CD8-positive, alpha-beta memory T cell (primary cell): ENCODE results near the gene HYAL2. TPM values are rescaled to one million over a fixed set of nuclear protein-coding genes. Genes with fewer than 3 reads are reported as not detected.

Source experiments
- CTCF ChIA-PET: fragments of 350-600 bp; sonication (Branson Sonifier 250); formaldehyde crosslinking; loops from one replicate; lab custom pipeline; 2021; ENCODE audit warnings: antibody characterized with exemption; lab: Charles Lee
- POLR2A ChIA-PET: fragments of 350-600 bp; sonication (Branson Sonifier 250); formaldehyde crosslinking; loops from one replicate; lab custom pipeline; 2021; ENCODE audit warnings: antibody characterized with exemption; lab: Charles Lee
- DNase-seq, 5 donors: peaks; one replicate each; pipeline versions ENCODE4 v3.0.0 to v3.0.0-alpha.2; 2020 to 2022; ENCODE audit warnings: mixed read lengths in 1 of 5
- H3K27ac ChIP-seq: one replicate; pipeline ENCODE4 v1.7.0; 2013; ENCODE audit warnings: low read depth, mild to moderate bottlenecking, low read length, moderate library complexity
- H3K27me3 ChIP-seq: 2 replicates; pipeline ENCODE4 v1.7.0; 2013; ENCODE audit warnings: low read length, mild to moderate bottlenecking; ENCODE audit not compliant: insufficient read depth, poor library complexity, severe bottlenecking
- H3K36me3 ChIP-seq: 2 replicates; pipeline ENCODE4 v1.7.0; 2013; ENCODE audit warnings: mild to moderate bottlenecking, low read length, moderate library complexity; ENCODE audit not compliant: insufficient read depth
- H3K4me1 ChIP-seq: 2 replicates; pipeline ENCODE4 v1.7.0; 2013; ENCODE audit warnings: mild to moderate bottlenecking, low read length, moderate library complexity; ENCODE audit not compliant: insufficient read depth
- H3K4me3 ChIP-seq: 2 replicates; pipeline ENCODE4 v1.7.0; 2013; ENCODE audit warnings: mild to moderate bottlenecking, low read length
- H3K9me3 ChIP-seq: 2 replicates; pipeline ENCODE4 v1.7.0; 2013; ENCODE audit warnings: mild to moderate bottlenecking, low read length
- H3K27ac Mint-ChIP-seq, 8 donors: one replicate each; pipeline ENCODE4 v1.8.0; 2020 to 2021; ENCODE audit warnings: mixed read lengths in 8 of 8, mild to moderate bottlenecking in 6 of 8, inconsistent platforms in 3 of 8, moderate library complexity in 3 of 8
- H3K27me3 Mint-ChIP-seq, 2 donors: one replicate each; pipeline ENCODE4 v1.8.0; 2020 to 2021; ENCODE audit warnings: mixed read lengths in 2 of 2, mild to moderate bottlenecking in 1 of 2, moderate library complexity in 1 of 2
- H3K36me3 Mint-ChIP-seq, 3 donors: one replicate each; pipeline ENCODE4 v1.8.0; 2020 to 2021; ENCODE audit warnings: mixed read lengths in 3 of 3, inconsistent platforms in 1 of 3, mild to moderate bottlenecking in 1 of 3
- H3K4me1 Mint-ChIP-seq, 3 donors: one replicate each; pipeline ENCODE4 v1.8.0; 2020 to 2021; ENCODE audit warnings: mixed read lengths in 3 of 3, inconsistent platforms in 1 of 3, mild to moderate bottlenecking in 1 of 3
- H3K4me3 Mint-ChIP-seq, 7 donors: one replicate each; pipeline ENCODE4 v1.8.0; 2020 to 2021; ENCODE audit warnings: mixed read lengths in 7 of 7, mild to moderate bottlenecking in 6 of 7, moderate library complexity in 4 of 7, inconsistent platforms in 2 of 7
- H3K9me3 Mint-ChIP-seq, 5 donors: one replicate each; pipeline ENCODE4 v1.8.0; 2020 to 2022; ENCODE audit warnings: mixed read lengths in 5 of 5, mild to moderate bottlenecking in 3 of 5, moderate library complexity in 2 of 5, inconsistent platforms in 1 of 5
- polyA plus RNA-seq: library from polyadenylated mRNA; unstranded; fragments of 300-500 nt; fragmentation: Illumina TruSeq; gene quantifications from one replicate; pipeline ENCODE4 v1.2.3, GENCODE V29; 2021
- total RNA-seq, 2 experiments: library from RNA; stranded (reverse); gene quantifications; one replicate each; pipeline ENCODE4 v1.2.3, GENCODE V29; 2021

HYAL2 gene
- total and polyA plus RNA-seq, 3 experiments from 2014 or later, result 10.8 to 13.9 (median 13.7) TPM

DNA sequence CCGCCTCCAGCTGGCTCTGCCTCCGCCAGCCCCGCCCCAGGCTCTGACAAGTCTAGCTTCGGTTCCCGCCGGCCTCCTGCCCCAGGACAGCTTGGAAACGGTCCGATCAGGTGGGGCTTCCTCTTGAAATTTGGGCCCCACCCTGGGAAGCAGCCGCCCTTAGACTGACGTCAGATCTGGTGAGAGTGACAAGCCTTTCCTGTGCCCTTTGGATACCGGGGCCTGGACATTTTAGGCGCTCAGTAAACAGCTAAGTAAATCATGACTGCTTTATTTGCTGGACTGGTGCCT lies 23.0 kb downstream of the HYAL2 start:
- Mint-ChIP-seq H3K4me1 (peaks cover 21 to 51% (median 22%) of the 10 kb centered on the region in 3 donors), H3K27me3 (no peaks in the 10 kb centered on the region), H3K27ac (peak overlapping the region; percentile 97 to 100 (median 99)), H3K9me3 (no peaks in the 10 kb centered on the region), H3K4me3 (peak overlapping the region; percentile 93 to 98 (median 95)), H3K36me3 (peaks cover 0 to 14% (median 0%) of the 10 kb centered on the region in 3 donors)
- peak overlapping the region; percentile 68 for H3K4me3 ChIP-seq
- no peaks in the 10 kb centered on the region for H3K9me3 ChIP-seq
- CTCF ChIA-PET, result interaction anchor here (0.5 to 3.0 kb wide), 14 partner anchors 9 to 108 kb away, joined by 3 to 16 read pairs (median 8); partner anchors contain the start of genes CYB561D2, HYAL2 and NPRL2
- peaks cover 25% of the 10 kb centered on the region for H3K4me1 ChIP-seq
- H3K27ac ChIP-seq, result peak overlapping the region; percentile 96
- POLR2A ChIA-PET, result interaction anchor here (0.5 to 2.2 kb wide), 10 partner anchors 18 to 65 kb away, joined by 3 to 31 read pairs (median 6); partner anchors contain the start of genes CYB561D2, NPRL2, RASSF1 and TUSC2
- H3K36me3 ChIP-seq, result no peaks in the 10 kb centered on the region
- no peak for DNase-seq
- H3K27me3 ChIP-seq, result no peaks in the 10 kb centered on the region

DNA sequence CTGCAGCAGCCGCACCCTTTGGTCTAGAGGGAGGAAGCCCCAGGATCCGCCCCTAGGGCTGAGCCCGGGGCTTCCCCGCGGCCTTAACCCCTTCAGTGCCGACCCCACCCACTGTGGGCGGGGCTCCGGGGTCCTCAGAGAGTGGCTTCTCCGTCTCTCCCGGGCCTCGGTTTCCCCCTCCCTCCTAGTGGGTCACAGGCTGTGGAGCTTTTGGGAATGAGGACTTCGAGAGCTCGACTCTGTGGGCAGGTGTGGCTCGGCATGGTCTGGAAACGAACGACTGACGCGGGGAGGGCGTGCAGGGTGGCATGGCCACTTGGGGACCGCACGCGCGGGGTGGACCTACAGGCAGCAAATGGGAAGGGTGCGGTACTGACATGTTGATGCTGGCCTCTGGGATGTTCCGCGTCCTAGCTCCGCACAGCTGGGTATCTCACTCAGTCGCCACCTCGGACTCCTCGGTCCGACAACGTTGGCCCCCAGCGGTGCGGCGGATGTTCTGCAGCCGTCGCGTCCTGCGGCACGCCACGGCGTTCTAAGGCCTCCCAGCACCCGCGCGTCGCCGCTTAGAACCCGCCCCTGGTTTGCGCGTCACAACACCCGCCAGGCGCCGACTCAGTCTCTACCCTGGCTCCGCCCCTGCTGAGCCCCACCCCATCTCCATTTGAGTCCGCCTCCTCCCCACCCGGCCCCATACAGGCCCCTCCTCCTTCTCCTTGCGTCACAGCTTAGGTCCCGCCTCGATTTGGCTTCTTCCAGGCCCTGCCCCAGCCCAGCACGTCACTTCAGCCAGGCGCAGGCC lies 23.5 kb downstream of the HYAL2 start, which contains the start of the genes HYAL3 and NAA80:
TSS of gene HYAL3 (minus strand) at position 570 of the 802 bp plus-strand sequence. CDS start 3,803 bp downstream, outside the sequence.
TSS of gene NAA80 (minus strand) at position 570 of the 802 bp plus-strand sequence. CDS start 1,942 bp downstream, outside the sequence.
- H3K27ac ChIP-seq, result peak within 1 kb of the TSS; percentile 96
- Mint-ChIP-seq H3K36me3 (peaks cover 0 to 14% (median 0%) of the 10 kb centered on the region in 3 donors), H3K27me3 (no peaks in the 10 kb centered on the region), H3K4me3 (peak within 1 kb of the TSS; percentile 93 to 98 (median 95)), H3K27ac (peak within 1 kb of the TSS; percentile 97 to 100 (median 99)), H3K4me1 (peaks cover 21 to 50% (median 22%) of the 10 kb centered on the region in 3 donors), H3K9me3 (no peaks in the 10 kb centered on the region)
- no peaks in the 10 kb centered on the region for H3K9me3 ChIP-seq
- ChIA-PET CTCF (interaction anchor here (0.5 to 3.0 kb wide), 17 partner anchors 10 to 107 kb away, joined by 3 to 16 read pairs (median 5); partner anchors contain the start of genes CYB561D2, HYAL2 and NPRL2), POLR2A (interaction anchor here (0.5 to 2.2 kb wide), 14 partner anchors 18 to 1084 kb away, joined by 3 to 31 read pairs (median 4); partner anchors contain the start of genes CYB561D2, NPRL2, RASSF1 and TUSC2)
- H3K4me3 ChIP-seq, result peak within 1 kb of the TSS; percentile 89
- no peaks in the 10 kb centered on the region for H3K36me3 ChIP-seq
- peak; percentile 98 to 100 (median 99) for DNase-seq
- H3K4me1 ChIP-seq, result peaks cover 25% of the 10 kb centered on the region
- no peaks in the 10 kb centered on the region for H3K27me3 ChIP-seq

DNA sequence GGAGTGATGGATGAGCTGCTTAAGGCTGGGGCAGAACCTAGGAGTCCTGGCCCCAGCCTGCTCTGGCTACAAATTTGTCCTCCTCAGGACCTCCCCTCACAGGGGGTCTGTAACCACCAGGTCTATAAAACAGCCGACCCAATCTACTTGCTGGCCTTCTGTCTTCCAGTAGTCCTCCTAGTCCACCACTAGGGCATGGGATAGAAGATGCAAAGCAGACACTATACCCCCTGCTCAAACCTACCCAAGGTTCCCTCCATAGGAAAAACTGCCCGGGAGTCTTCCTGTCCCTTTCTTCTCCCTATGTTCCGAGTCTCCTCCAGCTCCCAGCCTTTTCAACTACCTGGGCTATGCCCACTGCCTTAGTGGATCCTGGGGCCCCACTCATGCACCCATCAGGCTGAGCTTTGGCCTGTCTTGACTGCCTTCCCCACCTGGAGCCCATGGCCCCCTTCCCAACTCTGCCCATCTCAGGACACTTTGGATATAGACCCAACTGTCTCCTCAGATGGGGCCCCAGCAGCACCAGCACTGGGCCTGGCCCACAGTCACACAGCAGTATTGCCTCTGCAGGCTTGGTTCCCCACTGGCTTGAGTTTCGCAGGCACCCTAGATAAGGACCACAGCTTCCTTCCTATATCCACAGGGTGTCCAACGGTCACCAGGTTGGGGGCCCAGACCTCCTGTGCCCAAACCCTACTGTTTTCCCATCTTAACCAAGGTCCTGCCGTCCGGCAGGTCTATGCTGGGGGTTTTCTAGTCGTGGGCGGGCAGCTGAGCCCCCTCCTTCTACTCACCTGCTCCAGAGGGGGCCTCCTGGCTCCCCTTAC lies 24.4 kb downstream of the HYAL2 start:
- Mint-ChIP-seq H3K4me1 (peaks cover 21 to 50% (median 22%) of the 10 kb centered on the region in 3 donors), H3K27me3 (no peaks in the 10 kb centered on the region), H3K36me3 (peaks cover 0 to 14% (median 0%) of the 10 kb centered on the region in 3 donors), H3K4me3 (peak overlapping the region; percentile 93 to 98 (median 95)), H3K27ac (peak overlapping the region; percentile 93 to 100 (median 99)), H3K9me3 (no peaks in the 10 kb centered on the region)
- Histone ChIP-seq H3K4me1 (peaks cover 25% of the 10 kb centered on the region), H3K36me3 (no peaks in the 10 kb centered on the region), H3K27me3 (no peaks in the 10 kb centered on the region), H3K9me3 (no peaks in the 10 kb centered on the region), H3K4me3 (peak overlapping the region; percentile 89), H3K27ac (peak overlapping the region; percentile 96)
- no peak for DNase-seq
- ChIA-PET POLR2A (interaction anchor here (0.9 to 2.2 kb wide), 6 partner anchors 19 to 61 kb away, joined by 4 to 31 read pairs (median 10); partner anchors contain the start of genes CYB561D2, NPRL2, RASSF1 and TUSC2), CTCF (interaction anchor here (0.9 to 3.0 kb wide), 14 partner anchors 14 to 106 kb away, joined by 3 to 16 read pairs (median 6); partner anchors contain the start of genes CYB561D2, HYAL2 and NPRL2)

DNA sequence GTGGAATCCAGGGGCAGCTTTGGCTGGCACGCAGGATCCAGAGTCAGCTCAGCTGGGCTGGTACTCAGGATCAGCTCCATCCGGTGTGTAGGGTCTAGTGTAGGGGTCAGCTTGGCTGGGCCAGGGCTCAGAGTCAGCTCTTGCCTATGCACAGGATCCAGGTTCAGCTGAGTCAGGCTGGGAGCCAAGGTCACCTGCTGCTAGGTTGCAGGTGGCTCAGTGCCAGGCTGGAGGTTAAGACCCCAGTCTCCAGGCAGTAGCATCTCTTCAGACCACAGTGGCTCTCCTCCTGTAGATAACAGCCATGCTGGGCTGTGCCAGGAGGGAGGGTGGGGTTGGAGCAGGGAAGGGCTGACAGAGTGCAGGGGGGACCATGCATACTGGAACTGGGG lies 25.2 kb downstream of the HYAL2 start:
- ChIA-PET POLR2A (no interaction called here), CTCF (interaction anchor here (0.9 to 3.0 kb wide), 5 partner anchors 13 to 52 kb away, joined by 3 to 13 read pairs (median 9); partner anchors contain the start of genes CYB561D2 and NPRL2)
- Histone ChIP-seq H3K9me3 (no peaks in the 10 kb centered on the region), H3K4me3 (no peak overlapping the region), H3K36me3 (no peaks in the 10 kb centered on the region), H3K27me3 (no peaks in the 10 kb centered on the region), H3K27ac (no peak overlapping the region), H3K4me1 (peaks cover 31% of the 10 kb centered on the region)
- H3K4me3 Mint-ChIP-seq, result peak overlapping the region in 5 of 7 donors; percentile 93 to 98 (median 95)
- peak overlapping the region in 7 of 8 donors; percentile 69 to 100 (median 99) for H3K27ac Mint-ChIP-seq
- H3K9me3 Mint-ChIP-seq, result no peaks in the 10 kb centered on the region
- peaks cover 0 to 15% (median 0%) of the 10 kb centered on the region in 3 donors for H3K36me3 Mint-ChIP-seq
- peaks cover 28 to 57% (median 29%) of the 10 kb centered on the region in 3 donors for H3K4me1 Mint-ChIP-seq
- H3K27me3 Mint-ChIP-seq, result no peaks in the 10 kb centered on the region
- no peak for DNase-seq

DNA sequence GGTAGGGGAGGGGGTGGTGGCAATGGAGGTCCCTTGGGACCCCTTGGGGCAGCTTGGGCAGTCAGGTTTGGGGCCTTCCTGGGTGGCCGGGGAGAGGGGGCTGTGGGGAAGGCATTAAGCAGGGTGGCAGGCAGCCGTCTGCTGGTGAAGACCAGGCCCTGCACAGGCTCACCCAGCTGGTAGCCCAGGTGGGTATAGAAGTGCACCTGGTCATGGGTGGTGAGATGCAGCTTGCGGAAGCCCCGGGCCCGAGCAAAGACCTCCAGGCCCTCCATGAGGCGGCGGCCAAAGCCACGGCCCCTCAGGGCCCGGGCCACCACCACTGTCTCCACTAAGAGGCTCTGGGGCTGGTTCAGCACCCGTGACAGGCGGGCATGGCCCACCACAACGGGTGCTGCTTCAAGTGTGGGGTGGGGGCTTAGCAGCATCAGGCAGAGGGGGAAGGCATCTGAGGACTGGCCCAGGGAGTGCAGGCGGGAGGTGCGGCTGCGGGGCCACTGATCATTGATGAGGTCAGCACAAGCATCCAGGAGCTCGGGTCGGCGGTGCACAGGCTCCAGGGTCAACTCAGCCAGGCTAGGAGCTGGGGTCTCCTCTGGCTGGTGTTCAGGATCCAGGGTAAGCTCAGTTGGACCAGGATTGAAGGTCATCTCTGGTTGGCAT lies 25.7 kb downstream of the HYAL2 start:
- Histone ChIP-seq H3K27ac (no peak overlapping the region), H3K9me3 (no peaks in the 10 kb centered on the region), H3K4me3 (no peak overlapping the region), H3K27me3 (no peaks in the 10 kb centered on the region), H3K4me1 (peaks cover 31% of the 10 kb centered on the region), H3K36me3 (no peaks in the 10 kb centered on the region)
- ChIA-PET CTCF (interaction anchor here (0.5 to 1.5 kb wide), 2 partner anchors 12 to 54 kb away, joined by 3 read pairs; partner anchors contain the start of genes CYB561D2 and NPRL2), POLR2A (no interaction called here)
- no peaks in the 10 kb centered on the region for H3K9me3 Mint-ChIP-seq
- peak overlapping the region in 2 of 7 donors; percentile 41 to 93 for H3K4me3 Mint-ChIP-seq
- no peaks in the 10 kb centered on the region for H3K27me3 Mint-ChIP-seq
- H3K27ac Mint-ChIP-seq, result peak overlapping the region; percentile 56 to 100 (median 93)
- H3K36me3 Mint-ChIP-seq, result peaks cover 0 to 17% (median 0%) of the 10 kb centered on the region in 3 donors
- peaks cover 30 to 57% (median 31%) of the 10 kb centered on the region in 3 donors for H3K4me1 Mint-ChIP-seq
- DNase-seq, result no peak

DNA sequence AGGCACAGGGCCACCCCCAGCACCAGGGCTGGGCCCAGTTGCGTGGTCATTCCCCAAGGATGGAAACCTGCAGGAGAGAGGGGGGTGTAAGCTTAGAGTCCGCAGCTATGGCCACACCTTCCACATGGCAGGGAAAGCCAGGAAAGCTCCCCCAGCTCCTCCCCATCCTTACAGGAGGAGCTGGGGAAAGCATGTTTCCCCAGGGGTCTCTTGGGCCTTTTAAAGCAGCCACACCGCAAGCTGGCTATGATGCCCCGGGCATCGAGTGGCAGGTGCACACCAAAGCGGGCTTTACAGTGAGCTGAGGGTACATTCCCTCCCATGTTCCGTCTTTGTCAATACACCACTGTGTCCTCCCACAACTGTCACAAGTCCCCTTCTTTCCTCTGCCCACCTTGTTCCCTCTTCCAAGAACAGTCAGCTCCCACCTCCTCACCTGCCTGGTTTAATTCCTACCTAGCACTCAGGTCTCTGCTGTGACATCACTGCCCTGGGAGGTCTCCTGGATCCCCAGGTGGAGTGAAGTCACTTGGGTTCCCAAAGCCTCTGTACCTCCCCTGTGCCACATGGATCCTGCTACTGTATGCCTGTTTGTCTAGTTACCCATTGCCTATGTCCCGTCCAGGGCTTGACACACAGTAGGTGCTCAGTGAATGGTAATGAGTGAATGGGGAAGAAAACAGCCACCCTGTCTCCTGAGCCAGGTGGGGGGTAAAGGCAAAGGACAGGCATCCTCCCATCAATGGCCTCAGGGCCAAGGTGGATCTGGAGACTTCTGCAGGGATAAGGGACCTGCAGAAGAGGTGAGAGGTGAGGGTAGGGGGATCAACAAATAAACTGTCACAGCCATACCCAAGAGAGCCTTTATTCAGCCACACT lies 26.8 kb downstream of the HYAL2 start:
- ChIA-PET POLR2A (no interaction called here), CTCF (interaction anchor here (0.8 to 1.5 kb wide), 3 partner anchors 49 to 55 kb away, joined by 3 to 5 read pairs (median 3); partner anchors contain the start of genes CYB561D2 and NPRL2)
- Histone ChIP-seq H3K36me3 (no peaks in the 10 kb centered on the region), H3K9me3 (no peaks in the 10 kb centered on the region), H3K4me3 (no peak overlapping the region), H3K27me3 (no peaks in the 10 kb centered on the region), H3K27ac (no peak overlapping the region), H3K4me1 (peaks cover 42% of the 10 kb centered on the region)
- H3K27ac Mint-ChIP-seq, result peak overlapping the region in 3 of 8 donors; percentile 20 to 66 (median 32)
- no peaks in the 10 kb centered on the region for H3K9me3 Mint-ChIP-seq
- no peak for DNase-seq
- peak overlapping the region in 2 of 7 donors; percentile 37 to 93 for H3K4me3 Mint-ChIP-seq
- H3K4me1 Mint-ChIP-seq, result peaks cover 35 to 59% (median 38%) of the 10 kb centered on the region in 3 donors
- peaks cover 0 to 19% (median 0%) of the 10 kb centered on the region in 3 donors for H3K36me3 Mint-ChIP-seq
- H3K27me3 Mint-ChIP-seq, result no peaks in the 10 kb centered on the region
